Thyroid gland (tissue), 4 donors: ENCODE measurements around the gene NAP1L4.

Source experiments
- CTCF ChIP-seq, 6 experiments: fragments of 200-600 bp in 3 of 6; fragments of 450-650 bp in 3 of 6; sonication (generic) in 3 of 6; IDR thresholded peaks; one replicate each; pipeline ENCODE4 v1.5.1; 2016 to 2019; ENCODE audit warnings: antibody characterized with exemption in 6 of 6, mild to moderate bottlenecking in 2 of 6, inconsistent platforms in 1 of 6, moderate library complexity in 1 of 6
- POLR2A ChIP-seq, 2 donors: fragments of 450-650 bp; IDR thresholded peaks; one replicate each; pipeline ENCODE4 v1.6.1; 2017; ENCODE audit warnings: antibody characterized with exemption in 2 of 2, mild to moderate bottlenecking in 2 of 2, moderate library complexity in 1 of 2

- TF ChIP-seq POLR2A (IDR thresholded peaks at IDR 0.05) (no peak), CTCF (IDR thresholded peaks at IDR 0.05) (no peak)
These were observed 34.7 kb upstream of the NAP1L4 start for GRCh38 chr11:3026803-3027202.
